K562 (cell line): ENCODE measurements around the gene MSN.

ENCODE experiments used
- GABPA ChIP-seq: fragments of 200-800 bp; sonication (Bioruptor generic); conservative IDR thresholded peaks from 2 replicates; pipeline ENCODE4 v1.6.1; 2016; ENCODE audit warnings: low read depth, missing genetic modification characterization, missing compliant biosample characterization
- HNRNPUL1 ChIP-seq: fragments of 200-400 bp; formaldehyde crosslinking; IDR thresholded peaks from 2 replicates; pipeline ENCODE4 v1.6.1; 2017; ENCODE audit warnings: low read length
- MAZ ChIP-seq, 2 experiments: fragments of 450-650 bp in 1 of 2; sonication (generic) in 1 of 2; formaldehyde crosslinking; IDR thresholded peaks in 1 of 2; conservative IDR thresholded peaks in 1 of 2; 2 replicates each; pipeline versions ENCODE4 v1.4.0 to v1.5.0; 2020; ENCODE audit warnings: mild to moderate bottlenecking in 1 of 2, missing genetic modification reagents in 1 of 2
- MTA1 ChIP-seq: fragments of 450-650 bp; IDR thresholded peaks from 2 replicates; pipeline ENCODE4 v1.6.1; 2017; ENCODE audit warnings: borderline replicate concordance
- POLR2H ChIP-seq: IDR thresholded peaks from 2 replicates; pipeline ENCODE4 v1.6.1; 2016; ENCODE audit warnings: missing genetic modification characterization, low read depth, mild to moderate bottlenecking, control low read depth, missing compliant biosample characterization, moderate library complexity
- TF ChIP-seq, protein P1 (sequence below): fragments of 200-800 bp; sonication (Bioruptor generic); IDR thresholded peaks from 2 replicates; pipeline ENCODE4 v1.6.1; 2017; ENCODE audit warnings: missing genetic modification characterization, missing compliant biosample characterization
- TF ChIP-seq, protein P2 (sequence below), 3 experiments: IDR thresholded peaks in 2 of 3; conservative IDR thresholded peaks in 1 of 3; 2 replicates each; pipeline ENCODE4 v1.5.1; 2011 to 2012; ENCODE audit warnings: low read length in 3 of 3, mild to moderate bottlenecking in 3 of 3, control low read depth in 2 of 3, improper control_type of control experiment in 1 of 3, inconsistent platforms in 1 of 3, low read depth in 1 of 3, mixed read lengths in 1 of 3, moderate library complexity in 1 of 3; ENCODE audit not compliant: insufficient read depth in 2 of 3

DNA sequence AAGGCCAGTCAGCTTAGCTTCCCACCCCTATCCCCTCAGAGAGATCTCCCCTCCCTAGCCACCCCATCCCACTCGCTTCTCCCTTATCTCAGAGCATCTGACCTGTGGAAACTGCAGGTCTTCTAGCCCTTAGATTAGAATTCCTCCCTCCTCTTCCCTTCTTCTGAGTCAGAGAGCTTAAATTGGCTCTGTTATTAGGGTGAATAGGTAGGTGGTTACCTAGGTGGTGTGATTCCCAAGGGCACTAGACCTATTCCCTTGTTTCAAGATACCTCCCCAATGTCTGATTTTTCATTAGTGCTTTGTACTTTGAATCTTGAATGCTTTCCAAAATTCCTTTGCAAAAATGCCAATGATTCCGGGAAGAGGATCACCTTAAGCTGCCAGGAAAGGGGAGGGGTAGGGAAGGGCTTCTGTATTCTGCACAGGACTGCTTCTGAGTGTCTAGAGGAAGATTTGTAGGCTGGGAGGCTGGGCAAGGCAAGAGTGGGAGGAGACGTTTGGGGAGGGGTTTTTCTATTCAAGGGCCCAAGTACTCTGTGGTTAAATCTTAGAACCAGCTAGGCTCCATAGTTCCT lies 24.5 kb upstream of the MSN start:
- TF ChIP-seq POLR2H (tag) = no peak
- TF ChIP-seq, protein P1, sequence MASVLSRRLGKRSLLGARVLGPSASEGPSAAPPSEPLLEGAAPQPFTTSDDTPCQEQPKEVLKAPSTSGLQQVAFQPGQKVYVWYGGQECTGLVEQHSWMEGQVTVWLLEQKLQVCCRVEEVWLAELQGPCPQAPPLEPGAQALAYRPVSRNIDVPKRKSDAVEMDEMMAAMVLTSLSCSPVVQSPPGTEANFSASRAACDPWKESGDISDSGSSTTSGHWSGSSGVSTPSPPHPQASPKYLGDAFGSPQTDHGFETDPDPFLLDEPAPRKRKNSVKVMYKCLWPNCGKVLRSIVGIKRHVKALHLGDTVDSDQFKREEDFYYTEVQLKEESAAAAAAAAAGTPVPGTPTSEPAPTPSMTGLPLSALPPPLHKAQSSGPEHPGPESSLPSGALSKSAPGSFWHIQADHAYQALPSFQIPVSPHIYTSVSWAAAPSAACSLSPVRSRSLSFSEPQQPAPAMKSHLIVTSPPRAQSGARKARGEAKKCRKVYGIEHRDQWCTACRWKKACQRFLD (CRISPR knock-in tag) = no peak
- no peak for TF ChIP-seq GABPA (tag)
- no peak for TF ChIP-seq HNRNPUL1
- no peak for TF ChIP-seq MTA1
- no peak for TF ChIP-seq MAZ (CRISPR knock-in tag; conservative IDR thresholded peaks at IDR 0.05 in 1 of 2, IDR thresholded peaks at IDR 0.05 in 1 of 2)
- TF ChIP-seq, protein P2, sequence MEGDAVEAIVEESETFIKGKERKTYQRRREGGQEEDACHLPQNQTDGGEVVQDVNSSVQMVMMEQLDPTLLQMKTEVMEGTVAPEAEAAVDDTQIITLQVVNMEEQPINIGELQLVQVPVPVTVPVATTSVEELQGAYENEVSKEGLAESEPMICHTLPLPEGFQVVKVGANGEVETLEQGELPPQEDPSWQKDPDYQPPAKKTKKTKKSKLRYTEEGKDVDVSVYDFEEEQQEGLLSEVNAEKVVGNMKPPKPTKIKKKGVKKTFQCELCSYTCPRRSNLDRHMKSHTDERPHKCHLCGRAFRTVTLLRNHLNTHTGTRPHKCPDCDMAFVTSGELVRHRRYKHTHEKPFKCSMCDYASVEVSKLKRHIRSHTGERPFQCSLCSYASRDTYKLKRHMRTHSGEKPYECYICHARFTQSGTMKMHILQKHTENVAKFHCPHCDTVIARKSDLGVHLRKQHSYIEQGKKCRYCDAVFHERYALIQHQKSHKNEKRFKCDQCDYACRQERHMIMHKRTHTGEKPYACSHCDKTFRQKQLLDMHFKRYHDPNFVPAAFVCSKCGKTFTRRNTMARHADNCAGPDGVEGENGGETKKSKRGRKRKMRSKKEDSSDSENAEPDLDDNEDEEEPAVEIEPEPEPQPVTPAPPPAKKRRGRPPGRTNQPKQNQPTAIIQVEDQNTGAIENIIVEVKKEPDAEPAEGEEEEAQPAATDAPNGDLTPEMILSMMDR (IDR thresholded peaks at IDR 0.05 in 2 of 3, conservative IDR thresholded peaks at IDR 0.05 in 1 of 3; ENCODE audit: insufficient read depth in 2 of 3, low read depth in 1 of 3, low read length in 3 of 3) = no peak
